ENCODE data around the gene CHMP1B.

Gene CHMP1B

DNA sequence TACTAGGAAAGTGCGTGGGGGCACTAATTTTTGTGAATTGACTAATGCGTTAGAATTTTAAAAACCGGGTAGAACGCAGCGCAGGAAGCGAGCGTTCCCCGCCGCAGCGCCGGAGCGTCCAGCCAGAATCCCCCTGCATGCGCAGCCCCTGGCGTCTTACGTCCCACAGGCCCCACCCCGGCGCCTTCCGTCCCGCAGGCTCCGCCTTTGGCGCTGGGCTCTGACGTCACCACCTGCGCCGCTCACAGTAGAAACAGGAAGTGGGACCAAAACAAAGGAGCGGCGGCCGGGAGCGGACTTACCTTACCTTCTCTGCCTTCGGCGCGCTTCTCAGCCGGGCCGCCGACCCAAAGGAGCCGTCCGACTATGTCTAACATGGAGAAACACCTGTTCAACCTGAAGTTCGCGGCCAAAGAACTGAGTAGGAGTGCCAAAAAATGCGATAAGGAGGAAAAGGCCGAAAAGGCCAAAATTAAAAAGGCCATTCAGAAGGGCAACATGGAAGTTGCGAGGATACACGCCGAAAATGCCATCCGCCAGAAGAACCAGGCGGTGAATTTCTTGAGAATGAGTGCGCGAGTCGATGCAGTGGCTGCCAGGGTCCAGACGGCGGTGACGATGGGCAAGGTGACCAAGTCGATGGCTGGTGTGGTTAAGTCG is at the start of gene CHMP1B:
Gene CHMP1B (plus strand): TSS at position 268 of the 660 bp plus-strand sequence. CDS start 99 bp downstream, at position 367.
- peak within 1 kb of the TSS; percentile 86 for H3K27ac ChIP-seq
- peak; percentile 90 for DNase-seq (ENCODE audit: low spot score)
- CTCF ChIA-PET, result interaction anchor here (2.1 kb wide), 1 partner anchor 118 kb away, joined by 5 read pairs; no protein-coding TSS in a partner anchor
- TF ChIP-seq, protein P1, sequence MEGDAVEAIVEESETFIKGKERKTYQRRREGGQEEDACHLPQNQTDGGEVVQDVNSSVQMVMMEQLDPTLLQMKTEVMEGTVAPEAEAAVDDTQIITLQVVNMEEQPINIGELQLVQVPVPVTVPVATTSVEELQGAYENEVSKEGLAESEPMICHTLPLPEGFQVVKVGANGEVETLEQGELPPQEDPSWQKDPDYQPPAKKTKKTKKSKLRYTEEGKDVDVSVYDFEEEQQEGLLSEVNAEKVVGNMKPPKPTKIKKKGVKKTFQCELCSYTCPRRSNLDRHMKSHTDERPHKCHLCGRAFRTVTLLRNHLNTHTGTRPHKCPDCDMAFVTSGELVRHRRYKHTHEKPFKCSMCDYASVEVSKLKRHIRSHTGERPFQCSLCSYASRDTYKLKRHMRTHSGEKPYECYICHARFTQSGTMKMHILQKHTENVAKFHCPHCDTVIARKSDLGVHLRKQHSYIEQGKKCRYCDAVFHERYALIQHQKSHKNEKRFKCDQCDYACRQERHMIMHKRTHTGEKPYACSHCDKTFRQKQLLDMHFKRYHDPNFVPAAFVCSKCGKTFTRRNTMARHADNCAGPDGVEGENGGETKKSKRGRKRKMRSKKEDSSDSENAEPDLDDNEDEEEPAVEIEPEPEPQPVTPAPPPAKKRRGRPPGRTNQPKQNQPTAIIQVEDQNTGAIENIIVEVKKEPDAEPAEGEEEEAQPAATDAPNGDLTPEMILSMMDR (conservative IDR thresholded peaks at IDR 0.05; ENCODE audit: low read depth), result no peak
- POLR2A ChIA-PET (ENCODE audit: low non-redundant PET), result no interaction called here

DNA sequence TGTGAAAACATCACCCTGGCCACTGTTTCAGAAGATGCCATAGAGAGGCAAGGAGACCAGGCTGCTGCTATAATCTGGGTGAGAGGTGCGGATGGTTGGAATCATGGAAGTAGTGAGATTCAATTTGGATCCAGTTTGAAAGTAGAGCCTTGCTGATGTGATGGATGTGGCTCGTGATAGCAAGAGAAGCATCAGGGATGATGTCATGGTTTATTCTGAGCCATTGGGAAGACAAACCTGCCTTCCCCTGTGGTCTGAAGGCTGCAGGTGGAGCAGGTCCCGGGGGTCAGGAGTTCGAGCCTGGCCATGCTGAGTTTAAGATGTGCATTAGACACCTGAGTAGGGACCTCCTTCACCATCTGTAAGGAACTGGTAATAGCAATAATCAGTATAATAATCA is 49.6 kb upstream of the CHMP1B start:
- no peak overlapping the region for H3K27ac ChIP-seq
- TF ChIP-seq, protein P1 (conservative IDR thresholded peaks at IDR 0.05; ENCODE audit: low read depth), result no peak
- ChIA-PET POLR2A (ENCODE audit: low non-redundant PET) (no interaction called here), CTCF (no interaction called here)
- DNase-seq (ENCODE audit: low spot score), result no peak

DNA sequence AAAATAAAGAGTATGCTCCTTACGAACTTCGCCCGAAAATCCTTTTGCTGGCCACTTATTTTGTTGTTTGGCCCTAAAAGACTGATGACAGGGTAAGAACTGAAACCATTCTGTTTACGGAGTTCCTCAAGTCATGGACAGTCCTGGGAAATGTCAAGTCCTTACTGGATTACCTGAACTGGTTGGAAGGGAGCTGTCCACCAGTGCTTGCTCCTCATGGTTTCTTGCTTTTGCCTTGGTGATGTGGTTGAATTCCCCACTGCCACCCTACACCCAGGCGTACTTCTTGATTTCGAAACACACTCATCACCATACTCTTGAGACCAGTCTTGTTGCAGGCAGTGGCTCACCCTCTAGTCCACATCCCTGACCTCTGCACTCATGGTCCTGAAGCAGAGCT is 49.1 kb upstream of the CHMP1B start:
- TF ChIP-seq, protein P1 (conservative IDR thresholded peaks at IDR 0.05; ENCODE audit: low read depth), result no peak
- no peak overlapping the region for H3K27ac ChIP-seq
- DNase-seq (ENCODE audit: low spot score), result no peak
- ChIA-PET POLR2A (ENCODE audit: low non-redundant PET) (no interaction called here), CTCF (no interaction called here)

GRCh38 chr18:11802586-11802985 is 48.6 kb upstream of the CHMP1B start:
- CTCF ChIA-PET, result no interaction called here
- POLR2A ChIA-PET (ENCODE audit: low non-redundant PET), result no interaction called here
- TF ChIP-seq, protein P1 (conservative IDR thresholded peaks at IDR 0.05; ENCODE audit: low read depth), result no peak
- H3K27ac ChIP-seq, result no peak overlapping the region
- DNase-seq (ENCODE audit: low spot score), result no peak

DNA sequence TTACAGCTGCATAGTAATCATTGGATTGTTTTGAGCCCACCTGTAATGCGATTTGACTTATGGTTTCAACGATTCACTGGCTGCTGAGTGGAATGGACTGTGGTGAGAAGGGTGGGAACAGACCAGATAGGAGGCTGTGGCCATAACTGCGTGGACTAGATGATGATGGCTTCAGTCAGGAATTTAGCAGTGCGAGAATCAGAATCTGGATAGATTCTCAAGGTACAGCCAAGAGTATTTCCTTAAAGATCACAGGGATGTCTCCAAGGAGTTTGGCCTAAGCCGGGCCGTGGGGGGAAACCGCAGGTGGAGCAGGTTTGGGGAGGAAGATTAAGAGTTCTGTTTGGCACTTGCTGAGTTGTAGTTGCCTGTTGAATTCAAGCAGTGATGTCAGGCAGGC is 44.0 kb upstream of the CHMP1B start:
- no peak overlapping the region for H3K27ac ChIP-seq
- TF ChIP-seq, protein P1 (conservative IDR thresholded peaks at IDR 0.05; ENCODE audit: low read depth), result no peak
- CTCF ChIA-PET, result no interaction called here
- POLR2A ChIA-PET (ENCODE audit: low non-redundant PET), result no interaction called here
- DNase-seq (ENCODE audit: low spot score), result no peak

DNA sequence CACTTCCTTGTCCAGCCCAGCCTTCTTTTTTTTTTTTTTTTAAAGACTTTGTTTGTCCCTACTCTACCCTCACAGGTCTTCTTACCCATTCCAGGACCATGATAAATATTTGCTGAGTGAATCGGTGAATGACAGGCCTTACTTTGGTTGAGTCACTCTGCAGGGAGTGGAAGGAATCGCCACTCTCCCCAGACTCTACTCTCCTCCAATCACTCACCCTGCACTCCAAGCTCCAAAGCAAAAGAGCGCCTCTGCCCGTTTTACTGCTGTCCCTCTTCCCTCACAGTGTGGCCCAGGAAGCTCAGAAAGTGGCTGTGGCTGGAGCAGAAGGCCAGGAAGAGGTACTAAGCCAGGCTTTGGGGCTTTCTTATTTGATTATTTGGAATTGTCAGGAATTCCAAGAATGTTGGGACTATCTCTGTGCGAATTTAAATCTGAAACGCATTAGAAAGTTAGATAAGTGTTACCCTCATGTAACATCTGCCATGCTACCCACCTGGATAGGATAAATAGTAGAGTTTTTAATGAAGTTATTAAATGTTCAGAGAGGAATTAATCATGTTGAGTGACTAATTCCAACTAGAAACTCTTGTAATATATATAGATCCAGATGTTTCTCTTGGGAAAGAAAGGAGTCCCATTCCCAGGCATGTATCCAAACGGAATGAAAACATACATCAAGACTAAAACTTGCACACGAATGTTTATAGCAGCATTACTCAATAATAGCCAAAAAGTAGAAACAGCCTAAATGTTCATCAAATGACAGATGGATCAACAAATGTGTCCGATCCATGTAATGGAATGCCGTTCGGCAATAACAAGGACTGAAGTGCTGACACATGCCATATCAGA is 43.0 kb upstream of the CHMP1B start:
- H3K27ac ChIP-seq, result no peak overlapping the region
- DNase-seq (ENCODE audit: low spot score), result peak; percentile 80
- TF ChIP-seq, protein P1 (conservative IDR thresholded peaks at IDR 0.05; ENCODE audit: low read depth), result no peak
- POLR2A ChIA-PET (ENCODE audit: low non-redundant PET), result no interaction called here
- CTCF ChIA-PET, result no interaction called here
